Glomerular visceral epithelial cell (primary cell): ENCODE measurements around the gene PCDHA13.
"Not testable (repeated sequence)": the region's sequence is repeated elsewhere in the genome, so short reads cannot be mapped to it uniquely, and the experiment has no call there.

Experiments used
- DNase-seq: peaks from one replicate; pipeline ENCODE4 v3.0.0-alpha.2; 2016; ENCODE audit errors: extremely low spot score

The PCDHA13 gene, protein sequence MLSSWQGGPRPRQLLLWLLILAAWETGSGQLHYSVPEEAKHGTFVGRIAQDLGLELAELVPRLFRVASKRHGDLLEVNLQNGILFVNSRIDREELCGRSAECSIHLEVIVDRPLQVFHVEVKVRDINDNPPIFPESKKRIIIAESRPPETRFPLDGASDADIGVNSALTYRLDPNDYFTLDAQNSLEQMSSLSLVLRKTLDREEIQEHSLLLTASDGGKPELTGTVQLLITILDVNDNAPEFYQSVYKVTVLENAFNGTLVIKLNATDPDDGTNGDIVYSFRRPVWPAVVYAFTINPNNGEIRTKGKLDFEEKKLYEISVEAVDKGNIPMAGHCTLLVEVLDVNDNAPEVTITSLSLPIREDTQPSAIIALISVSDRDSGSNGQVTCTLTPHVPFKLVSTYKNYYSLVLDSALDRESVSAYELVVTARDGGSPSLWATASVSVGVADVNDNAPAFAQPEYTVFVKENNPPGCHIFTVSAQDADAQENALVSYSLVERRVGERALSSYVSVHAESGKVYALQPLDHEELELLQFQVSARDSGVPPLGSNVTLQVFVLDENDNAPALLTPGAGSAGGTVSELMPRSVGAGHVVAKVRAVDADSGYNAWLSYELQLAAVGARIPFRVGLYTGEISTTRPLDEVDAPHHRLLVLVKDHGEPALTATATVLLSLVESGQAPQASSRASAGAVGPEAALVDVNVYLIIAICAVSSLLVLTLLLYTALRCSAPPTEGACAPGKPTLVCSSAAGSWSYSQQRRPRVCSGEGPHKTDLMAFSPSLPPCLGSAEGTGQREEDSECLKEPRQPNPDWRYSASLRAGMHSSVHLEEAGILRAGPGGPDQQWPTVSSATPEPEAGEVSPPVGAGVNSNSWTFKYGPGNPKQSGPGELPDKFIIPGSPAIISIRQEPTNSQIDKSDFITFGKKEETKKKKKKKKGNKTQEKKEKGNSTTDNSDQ

GRCh38 chr5:140881889-140882590 is at the start of gene PCDHA13:
Gene PCDHA13, plus strand, starts transcription at chr5:140882124. Its CDS starts 145 bp downstream, at chr5:140882269.
- no peak for DNase-seq

DNA sequence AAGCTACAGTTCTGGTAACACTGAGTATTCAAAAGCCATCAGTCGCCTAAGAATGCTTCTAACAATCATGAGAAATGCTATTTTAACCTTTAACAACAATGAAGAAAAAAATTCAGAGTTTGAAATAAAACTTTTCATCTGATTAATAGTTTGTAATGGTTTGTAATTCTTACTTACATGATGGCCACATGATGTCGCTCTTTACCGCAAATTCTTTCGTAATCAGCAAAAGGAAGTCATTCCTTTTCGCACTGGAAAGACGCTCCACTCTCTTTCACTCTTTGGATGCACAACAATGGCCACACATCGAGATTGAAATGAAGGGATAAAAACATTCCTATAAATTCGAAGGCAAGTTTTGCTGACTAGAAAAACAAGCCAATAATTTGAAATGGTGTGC is 47.9 kb upstream of the PCDHA13 start, which contains the start of gene PCDHA7:
TSS of gene PCDHA7 (plus strand) at position 277 of the 400 bp plus-strand sequence. CDS start at position 392, 115 bp downstream.
- peak; percentile 29 for DNase-seq

DNA sequence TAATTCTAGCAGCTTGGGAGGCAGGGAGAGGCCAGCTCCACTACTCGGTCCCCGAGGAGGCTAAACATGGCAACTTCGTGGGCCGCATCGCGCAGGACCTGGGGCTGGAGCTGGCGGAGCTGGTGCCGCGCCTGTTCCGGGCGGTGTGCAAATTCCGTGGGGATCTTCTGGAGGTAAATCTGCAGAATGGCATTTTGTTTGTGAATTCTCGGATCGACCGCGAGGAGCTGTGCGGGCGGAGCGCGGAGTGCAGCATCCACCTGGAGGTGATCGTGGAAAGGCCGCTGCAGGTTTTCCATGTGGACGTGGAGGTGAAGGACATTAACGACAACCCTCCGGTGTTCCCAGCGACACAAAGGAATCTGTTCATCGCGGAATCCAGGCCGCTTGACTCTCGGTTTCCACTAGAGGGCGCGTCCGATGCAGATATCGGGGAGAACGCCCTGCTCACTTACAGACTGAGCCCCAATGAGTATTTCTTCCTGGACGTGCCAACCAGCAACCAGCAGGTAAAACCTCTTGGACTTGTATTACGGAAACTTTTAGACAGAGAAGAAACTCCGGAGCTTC is 47.4 kb upstream of the PCDHA13 start:
- not testable (repeated sequence) for DNase-seq

DNA sequence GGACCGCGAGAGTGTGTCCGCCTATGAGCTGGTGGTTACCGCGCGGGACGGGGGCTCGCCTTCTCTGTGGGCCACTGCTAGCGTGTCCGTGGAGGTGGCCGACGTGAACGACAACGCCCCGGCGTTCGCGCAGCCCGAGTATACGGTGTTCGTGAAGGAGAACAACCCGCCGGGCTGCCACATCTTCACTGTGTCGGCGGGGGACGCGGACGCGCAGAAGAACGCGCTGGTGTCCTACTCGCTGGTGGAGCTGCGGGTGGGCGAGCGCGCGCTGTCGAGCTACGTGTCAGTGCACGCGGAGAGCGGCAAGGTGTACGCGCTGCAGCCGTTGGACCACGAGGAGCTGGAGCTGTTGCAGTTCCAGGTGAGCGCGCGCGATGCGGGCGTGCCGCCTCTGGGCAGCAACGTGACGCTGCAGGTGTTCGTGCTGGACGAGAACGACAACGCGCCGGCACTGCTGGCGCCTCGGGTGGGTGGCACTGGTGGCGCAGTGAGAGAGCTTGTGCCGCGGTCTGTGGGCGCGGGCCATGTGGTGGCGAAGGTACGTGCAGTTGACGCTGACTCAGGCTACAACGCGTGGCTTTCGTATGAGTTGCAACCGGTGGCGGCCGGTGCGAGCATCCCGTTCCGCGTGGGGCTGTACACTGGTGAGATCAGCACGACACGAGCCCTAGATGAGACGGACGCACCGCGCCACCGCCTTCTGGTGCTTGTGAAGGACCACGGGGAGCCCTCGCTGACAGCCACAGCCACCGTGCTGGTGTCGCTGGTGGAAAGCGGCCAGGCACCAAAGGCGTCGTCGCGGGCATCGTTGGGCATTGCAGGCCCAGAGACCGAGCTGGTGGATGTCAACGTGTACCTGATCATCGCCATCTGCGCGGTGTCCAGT is 46.1 kb upstream of the PCDHA13 start:
- DNase-seq, result no peak

- no peak for DNase-seq
Observed at GRCh38 chr5:140840978-140841962, 40.7 kb upstream of the PCDHA13 start, which contains the start of gene PCDHA8. Gene PCDHA8, plus strand, starts transcription at chr5:140841187. Its CDS starts 135 bp downstream, at chr5:140841322.

DNA sequence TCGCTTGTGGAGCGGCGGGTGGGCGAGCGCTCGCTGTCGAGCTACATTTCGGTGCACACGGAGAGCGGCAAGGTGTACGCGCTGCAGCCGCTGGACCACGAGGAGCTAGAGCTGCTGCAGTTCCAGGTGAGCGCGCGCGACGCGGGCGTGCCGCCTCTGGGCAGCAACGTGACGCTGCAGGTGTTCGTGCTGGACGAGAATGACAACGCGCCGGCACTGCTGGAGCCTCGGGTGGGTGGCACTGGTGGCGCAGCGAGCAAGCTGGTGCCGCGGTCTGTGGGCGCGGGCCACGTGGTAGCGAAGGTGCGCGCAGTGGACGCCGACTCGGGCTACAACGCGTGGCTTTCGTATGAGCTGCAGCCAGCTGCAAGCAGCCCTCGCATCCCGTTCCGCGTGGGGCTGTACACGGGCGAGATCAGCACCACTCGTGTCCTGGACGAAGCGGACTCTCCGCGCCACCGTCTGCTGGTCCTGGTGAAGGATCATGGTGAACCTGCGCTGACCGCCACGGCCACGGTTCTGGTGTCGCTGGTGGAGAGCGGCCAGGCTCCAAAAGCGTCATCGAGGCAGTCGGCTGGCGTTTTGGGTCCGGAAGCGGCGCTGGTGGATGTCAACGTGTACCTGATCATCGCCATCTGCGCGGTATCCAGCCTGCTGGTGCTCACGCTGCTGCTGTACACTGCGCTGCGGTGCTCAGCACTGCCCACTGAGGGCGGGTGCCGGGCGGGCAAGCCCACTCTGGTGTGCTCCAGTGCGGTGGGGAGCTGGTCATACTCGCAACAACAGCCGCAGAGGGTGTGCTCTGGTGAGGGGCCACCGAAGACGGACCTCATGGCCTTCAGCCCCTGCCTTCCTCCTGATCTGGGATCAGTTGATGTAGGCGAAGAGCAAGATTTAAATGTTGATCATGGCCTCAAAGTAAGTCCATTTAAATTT is 38.9 kb upstream of the PCDHA13 start:
- DNase-seq, result no peak

DNA sequence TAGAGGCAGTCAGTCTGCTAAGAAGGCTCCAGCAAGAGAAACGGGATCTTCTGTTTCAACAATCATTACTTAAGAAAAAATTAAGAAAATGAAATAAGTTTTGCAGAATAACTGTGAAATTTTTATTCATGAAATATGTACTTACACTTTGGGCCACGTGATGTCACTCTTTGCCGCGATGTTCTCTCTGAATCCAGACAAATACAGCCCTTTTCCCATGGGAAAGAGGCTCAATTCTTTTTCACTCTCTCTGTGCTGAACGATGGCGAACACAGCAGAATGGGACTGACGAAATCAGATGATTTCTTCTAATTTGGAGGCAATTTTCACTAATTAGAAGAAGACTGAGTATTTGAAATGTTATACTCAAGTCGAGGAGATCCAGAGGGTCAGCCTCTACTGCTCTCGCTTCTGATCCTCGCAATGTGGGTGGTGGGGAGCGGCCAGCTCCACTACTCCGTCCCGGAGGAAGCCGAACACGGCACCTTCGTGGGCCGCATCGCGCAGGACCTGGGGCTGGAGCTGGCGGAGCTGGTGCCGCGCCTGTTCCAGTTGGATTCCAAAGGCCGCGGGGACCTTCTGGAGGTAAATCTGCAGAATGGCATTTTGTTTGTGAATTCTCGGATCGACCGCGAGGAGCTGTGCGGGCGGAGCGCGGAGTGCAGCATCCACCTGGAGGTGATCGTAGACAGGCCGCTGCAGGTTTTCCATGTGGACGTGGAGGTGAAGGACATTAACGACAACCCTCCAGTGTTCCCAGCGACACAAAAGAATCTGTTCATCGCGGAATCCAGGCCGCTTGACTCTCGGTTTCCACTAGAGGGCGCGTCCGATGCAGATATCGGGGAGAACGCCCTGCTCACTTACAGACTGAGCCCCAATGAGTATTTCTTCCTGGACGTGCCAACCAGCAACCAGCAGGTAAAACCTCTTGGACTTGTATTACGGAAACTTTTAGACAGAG is 33.5 kb upstream of the PCDHA13 start, which contains the start of gene PCDHA9:
TSS of gene PCDHA9 (plus strand) at position 244 of the 964 bp plus-strand sequence. CDS start at position 358, 114 bp downstream.
- DNase-seq, result not testable (repeated sequence)

GRCh38 chr5:140849831-140850634 is 31.9 kb upstream of the PCDHA13 start:
- DNase-seq, result not testable (repeated sequence)

- no peak for DNase-seq
Observed at GRCh38 chr5:140855772-140856674, 25.9 kb upstream of the PCDHA13 start, which contains the start of gene PCDHA10. Gene PCDHA10, plus strand, starts transcription at chr5:140855897. Its CDS starts 152 bp downstream, at chr5:140856049.

GRCh38 chr5:140857177-140857986 is 24.5 kb upstream of the PCDHA13 start:
- no peak for DNase-seq

- no peak for DNase-seq
Observed at GRCh38 chr5:140857987-140858240, 24.0 kb upstream of the PCDHA13 start.

GRCh38 chr5:140862441-140863295 is 19.3 kb upstream of the PCDHA13 start:
- no peak for DNase-seq
